Activated CD8-positive, alpha-beta memory T cell treated with anti-CD3 and anti-CD28 coated beads, Interleukin-2, amount 50 U/mL, for 1 hour (primary cell): Measurements from ENCODE around the gene PRR23E.

Source experiments
- DNase-seq: peaks from one replicate; pipeline ENCODE4 v3.0.0-alpha.2; 2020; ENCODE audit errors: extremely low read depth

Gene PRR23E

DNA sequence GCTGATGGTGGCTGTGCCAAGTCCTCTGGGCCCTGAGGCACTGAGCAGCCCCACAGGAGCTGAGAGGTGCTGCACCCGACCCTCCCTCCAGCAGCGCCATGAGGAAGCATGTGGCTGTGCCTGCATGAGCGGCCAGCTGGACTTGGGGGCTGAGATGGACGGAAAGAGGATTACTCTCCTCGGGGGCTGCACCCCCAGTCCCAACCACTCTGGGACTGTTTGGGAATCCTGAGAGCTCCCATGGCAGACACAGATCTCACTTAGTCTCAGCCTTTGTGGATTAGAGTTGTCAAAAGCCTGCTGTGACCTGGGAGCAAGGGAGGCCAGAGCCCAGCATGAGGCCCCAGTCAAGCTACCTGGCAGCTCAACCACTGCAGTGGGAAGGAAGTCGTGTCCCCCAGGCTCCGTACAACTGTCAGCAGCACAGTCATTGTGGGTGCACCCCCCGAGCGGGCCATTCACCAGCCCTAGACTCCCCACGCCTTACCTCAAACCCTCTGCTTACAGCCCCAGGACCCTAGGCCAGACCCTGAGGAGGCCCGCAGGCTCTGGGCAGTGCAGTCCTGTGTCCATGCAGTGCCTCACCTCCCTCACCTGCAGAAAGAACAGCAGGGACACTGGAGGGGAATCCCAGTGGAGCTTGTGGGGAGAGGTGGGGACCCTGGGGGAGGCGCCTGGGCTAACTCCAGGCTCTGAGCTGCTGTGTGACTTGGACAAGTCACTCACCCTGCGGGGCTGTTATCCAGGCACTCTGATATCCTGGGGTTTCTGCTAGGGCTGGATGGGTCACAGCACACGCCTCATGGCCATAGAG lies 17.1 kb downstream of the PRR23E start:
- no peak for DNase-seq

DNA sequence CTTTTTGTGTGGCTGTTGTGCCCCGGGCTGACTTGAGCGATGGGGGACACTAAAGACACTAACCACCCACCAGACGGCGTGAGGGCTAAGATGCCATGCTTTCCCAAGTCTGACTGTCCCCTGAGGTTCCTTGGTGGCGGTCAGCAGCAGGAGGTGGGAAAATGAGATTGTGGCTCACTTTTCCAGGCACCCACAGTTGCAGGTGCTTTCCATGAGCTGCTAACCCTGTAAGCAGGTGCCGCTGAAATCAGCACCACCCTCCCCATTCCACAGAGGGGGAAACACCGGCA lies 17.7 kb downstream of the PRR23E start:
- no peak for DNase-seq

DNA sequence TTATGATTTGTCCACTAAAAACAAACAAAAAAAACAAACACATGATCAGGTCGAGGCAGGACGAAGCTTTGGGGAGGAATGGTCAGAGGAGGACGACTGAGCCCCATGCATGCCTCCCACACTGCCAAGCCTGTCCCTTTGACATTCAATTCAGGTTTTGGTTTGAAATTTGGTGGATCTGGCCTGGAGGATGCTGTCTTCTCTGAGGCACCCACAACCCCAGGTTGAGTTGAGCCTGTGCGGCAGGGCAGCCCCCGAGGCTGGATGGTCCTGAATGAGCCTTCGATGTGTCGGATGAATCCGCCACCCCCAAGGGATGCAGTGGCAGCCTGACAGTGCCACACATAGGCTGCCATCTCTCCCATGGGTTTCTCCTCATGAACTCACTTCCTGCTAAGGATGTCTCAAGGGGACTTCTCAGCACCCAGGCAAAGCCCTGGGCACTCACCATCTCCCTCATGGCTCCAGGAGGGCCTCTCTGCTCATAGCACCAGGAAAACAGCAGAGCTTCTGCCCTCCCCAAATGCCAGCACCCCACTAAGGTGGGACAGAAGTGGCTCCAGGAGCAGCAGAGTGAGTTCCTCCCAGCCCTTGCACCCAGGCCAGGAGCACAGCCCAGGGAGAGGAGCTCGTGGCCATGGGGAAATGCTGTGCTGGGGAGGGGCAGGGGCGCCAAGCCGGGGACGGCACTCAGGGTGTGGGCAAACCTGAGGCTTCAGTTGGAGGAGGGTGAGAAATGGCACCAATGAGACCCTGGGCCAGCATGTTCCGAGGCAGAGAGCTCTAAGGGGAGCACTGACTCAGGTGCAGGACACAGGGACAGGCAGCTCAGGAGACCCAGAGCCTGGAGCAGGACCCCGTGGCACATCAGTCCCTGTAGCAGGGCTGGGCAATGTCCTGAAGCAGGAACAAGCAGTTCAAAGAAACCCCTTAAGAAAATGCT lies 18.5 kb downstream of the PRR23E start:
- DNase-seq: no peak

DNA sequence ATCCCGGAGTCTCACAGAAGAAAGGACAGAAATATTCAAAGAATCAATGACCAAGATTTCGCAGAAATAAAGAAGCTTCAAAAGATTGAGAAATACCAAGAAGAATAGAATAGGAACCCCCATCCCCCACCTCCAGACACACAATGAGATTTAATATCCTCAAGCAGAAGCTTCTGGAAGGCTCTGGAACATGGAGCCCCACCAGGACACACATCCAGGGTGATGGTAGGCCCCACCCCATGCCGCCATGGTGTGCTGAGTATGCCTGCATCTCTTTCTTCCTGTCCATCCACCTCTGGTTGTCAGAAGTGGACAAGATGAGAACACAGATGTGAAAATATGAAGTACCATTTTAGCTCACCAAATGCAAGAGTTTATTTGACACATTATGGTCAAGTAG lies 19.3 kb downstream of the PRR23E start:
- DNase-seq: no peak

DNA sequence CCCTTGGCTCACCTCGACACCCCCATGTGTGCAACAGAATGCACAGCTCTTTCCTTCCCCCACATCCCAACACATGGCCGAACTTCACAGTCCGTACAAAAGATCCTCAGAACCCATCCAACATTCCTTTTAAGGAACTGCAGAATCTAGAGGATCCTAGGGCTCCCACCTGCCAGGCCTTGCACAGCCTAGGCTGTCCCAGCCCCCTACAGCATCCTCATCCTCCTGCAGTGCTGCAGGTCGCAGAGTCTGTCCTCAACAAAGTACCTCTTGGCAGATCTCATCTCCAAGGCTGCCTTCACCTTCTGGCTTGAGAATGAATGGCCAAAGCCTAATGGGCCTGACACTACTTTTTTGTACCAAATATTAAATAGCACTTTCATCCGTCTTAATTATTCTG lies 19.8 kb downstream of the PRR23E start:
- DNase-seq: no peak

DNA sequence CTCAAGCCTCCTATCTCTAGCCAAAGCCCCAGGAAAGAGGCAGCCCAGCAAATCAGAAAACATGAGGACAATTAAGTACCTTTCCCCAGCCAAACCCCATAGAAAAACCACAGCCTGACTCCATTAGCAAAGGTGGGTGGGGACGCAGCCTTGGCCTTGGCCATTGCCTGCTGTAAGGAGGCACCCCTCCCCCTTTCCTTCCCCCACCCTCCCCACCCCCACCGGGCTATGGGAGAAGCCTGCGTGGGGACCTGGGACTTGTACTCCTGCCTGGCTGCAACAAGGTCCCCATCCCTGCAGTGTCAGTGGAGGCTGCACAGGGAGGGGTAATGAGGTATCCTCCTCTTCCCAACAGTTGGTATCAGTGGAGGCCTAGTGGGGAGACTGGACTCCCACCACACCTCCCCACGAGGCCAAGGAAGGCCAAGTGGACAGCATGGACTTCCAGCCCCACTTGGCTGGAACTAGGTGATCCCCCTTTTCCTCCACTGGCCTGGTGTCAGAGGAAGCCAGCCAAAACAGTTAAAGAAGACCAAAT lies 20.5 kb downstream of the PRR23E start:
- DNase-seq: no peak

DNA sequence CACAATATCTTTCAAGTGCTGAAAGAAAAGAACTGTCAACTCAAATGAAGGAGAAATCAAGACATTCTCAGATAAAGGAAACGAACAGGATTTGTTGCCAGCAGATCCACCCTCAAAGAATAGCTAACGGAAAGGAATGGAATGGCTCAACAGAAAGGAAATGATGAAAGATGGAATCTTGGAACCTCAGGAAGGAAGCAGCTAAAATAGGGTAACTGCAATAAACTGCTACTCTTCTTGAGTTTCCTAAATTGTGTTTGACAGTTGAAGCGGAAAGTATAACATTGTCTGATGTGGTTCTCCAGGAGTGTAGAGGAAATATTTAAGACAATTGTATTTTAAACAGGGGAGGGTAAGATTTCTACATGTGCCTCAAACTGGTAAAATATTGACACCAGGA lies 22.0 kb downstream of the PRR23E start:
- DNase-seq: no peak

DNA sequence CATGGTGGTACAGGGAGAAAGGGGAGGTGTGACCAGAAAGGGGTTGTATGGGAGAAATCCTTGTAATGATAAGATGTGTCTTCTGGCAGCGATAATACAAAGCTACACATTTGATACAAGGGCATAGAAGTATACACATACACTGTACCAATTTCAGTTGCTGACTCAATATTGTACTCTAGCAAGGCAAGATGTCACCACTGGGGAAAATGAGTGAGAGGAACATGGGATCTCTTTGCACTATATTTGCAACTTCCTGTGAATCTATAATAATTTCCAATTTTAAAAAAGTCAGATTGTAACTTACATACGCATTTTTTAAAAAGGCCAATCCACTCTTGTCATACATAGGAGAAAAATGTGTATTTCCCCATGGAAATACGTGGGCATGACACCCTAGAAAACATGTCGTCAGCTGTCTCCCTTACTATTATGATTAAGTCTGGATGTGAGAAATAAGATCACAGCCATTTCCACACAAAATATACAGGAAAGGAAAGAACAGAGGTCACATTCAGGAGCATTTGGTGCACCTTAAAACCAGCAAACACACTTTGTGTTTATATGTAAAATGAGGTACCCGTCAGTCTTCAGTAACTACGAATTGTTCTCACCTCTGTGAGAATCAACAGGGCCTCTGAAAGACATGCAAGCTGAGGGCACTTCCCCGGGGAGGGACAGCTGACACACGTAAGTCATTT lies 22.9 kb downstream of the PRR23E start:
- DNase-seq: no peak

DNA sequence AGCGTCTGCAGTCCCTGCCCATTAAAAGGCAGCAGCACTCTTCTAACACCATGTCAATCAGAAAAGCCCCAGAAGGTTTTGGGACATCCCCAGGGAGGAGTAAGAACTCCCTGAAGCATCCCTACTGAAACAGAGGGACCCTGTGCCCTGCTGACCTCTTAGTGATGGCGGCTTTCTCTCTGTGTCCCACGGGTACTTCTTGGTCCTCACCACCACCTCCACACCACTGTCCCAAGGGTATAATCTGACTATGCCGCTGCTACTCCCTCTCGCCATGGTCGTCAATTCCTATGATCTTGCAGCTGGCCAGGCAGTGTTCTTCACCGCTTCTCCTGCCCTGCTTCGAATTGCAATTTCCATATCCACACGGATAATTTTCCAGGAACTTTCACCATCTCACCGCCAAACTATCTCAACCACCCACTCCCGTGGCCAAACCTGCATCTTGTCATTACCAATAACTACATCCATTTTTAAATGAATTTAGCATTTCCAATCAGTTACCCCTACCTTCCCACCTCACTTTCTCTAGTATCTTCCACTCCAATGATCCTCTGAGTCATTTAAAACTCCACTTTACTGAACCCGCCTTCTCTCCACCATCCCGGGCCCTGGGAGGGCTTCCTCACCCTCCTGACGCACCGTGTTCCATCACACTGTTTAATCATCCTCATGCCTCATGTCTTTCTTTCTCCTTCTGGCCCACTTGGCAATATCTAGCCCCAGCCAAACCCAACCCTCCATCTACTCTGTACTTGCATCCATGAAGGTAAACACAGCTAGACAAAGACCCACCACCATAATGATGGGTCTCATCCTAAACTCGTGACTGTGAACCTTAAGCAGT lies 23.7 kb downstream of the PRR23E start:
- no peak for DNase-seq

DNA sequence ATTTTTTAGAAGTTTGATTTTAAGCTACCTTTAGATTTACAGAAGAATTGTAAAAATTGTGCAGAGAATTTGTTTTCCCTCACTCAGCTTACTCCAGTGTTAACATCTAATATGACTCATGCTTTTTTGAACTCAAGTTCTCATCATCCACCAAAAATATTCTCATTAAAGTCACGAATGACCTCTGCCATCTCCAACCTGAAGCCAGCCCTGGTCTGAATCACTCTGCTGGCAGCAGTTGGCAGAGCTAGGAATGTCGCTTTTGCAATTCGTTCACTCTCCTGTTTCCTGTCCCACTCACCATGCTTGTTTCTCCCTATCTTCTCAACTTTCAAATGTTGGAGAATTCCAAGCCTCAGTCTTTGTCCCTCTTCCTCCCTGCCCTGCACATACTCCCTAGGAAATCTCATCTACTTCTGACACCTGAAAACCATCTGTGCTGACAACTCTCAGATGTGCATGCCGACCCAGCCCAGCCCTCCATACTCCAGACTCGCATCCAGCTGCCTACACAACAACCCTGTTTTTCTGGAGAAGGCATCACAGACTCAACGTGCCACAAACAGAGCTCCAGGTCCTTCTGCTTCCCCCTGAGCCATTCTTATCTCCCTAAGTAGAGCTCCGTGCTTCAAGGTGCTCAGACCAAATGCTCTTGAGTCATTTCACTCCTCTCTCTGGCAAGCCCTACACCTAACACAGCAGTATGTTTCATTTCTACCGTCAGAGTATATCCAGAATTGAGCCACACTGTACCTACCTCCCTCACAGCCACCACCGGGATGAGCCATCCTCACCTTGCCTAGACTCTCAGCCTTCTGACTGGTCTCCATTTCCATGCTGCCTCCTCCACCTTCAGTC lies 24.9 kb downstream of the PRR23E start:
- DNase-seq: no peak

DNA sequence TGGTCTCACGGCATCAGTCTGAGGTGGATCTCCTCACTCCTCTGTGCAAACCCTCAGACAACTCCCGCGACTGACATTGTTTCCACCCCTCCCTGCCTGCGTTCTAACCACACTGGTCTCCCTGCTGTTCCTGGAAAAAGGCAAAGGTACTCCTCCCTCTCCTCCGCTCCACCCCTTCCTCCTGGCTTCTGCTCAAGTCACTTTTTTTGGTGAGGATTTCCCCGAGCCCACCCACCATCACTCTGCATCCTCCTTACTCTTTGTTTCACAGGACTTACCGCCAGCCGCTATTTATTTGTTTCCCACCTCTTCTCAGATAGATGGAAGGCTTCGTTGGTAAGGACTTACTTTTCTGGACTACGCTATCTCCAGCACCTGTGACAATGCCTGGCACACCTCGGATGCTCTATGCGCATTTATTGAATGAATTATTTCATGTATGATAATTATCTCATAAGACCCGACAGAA lies 25.6 kb downstream of the PRR23E start:
- DNase-seq: no peak

DNA sequence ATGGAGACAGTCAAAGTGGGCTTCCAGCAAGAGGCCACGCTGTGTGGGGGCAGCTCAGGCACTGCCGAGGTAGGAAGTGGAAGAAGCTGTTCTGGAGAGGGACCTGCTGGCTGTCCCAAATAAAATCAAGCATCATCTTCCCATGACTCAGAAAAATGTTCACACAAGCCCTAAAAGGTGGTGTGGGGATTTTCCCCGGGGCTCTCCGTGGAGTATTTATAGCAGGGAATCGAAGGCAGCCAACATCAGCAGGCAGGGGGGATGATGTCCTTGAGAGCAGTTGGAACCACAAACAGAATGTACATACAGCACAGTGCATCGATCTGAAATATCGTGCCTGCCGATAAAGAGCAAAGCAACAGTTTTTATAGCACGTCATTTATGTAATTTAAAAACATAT lies 27.6 kb downstream of the PRR23E start:
- DNase-seq: no peak

DNA sequence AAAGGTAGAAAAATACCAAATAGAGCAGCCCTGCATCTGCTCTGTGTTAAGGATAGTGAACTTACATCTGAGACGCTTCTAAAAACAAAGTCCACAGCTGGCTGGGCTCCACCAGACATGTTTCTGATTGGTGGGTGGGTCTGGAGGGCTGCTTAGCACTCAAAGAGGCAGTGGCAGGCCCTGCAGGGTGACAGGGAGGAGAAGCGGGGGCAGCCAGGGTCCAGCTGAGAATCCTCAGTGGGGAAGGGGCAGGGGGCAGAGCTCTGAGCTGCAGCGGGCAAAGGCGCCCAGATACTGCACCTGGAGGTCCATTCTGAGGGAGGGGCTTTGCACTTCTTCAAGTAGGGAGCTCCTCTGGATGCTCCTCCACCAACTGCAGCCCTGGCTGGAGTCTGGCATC lies 28.1 kb downstream of the PRR23E start:
- no peak for DNase-seq

DNA sequence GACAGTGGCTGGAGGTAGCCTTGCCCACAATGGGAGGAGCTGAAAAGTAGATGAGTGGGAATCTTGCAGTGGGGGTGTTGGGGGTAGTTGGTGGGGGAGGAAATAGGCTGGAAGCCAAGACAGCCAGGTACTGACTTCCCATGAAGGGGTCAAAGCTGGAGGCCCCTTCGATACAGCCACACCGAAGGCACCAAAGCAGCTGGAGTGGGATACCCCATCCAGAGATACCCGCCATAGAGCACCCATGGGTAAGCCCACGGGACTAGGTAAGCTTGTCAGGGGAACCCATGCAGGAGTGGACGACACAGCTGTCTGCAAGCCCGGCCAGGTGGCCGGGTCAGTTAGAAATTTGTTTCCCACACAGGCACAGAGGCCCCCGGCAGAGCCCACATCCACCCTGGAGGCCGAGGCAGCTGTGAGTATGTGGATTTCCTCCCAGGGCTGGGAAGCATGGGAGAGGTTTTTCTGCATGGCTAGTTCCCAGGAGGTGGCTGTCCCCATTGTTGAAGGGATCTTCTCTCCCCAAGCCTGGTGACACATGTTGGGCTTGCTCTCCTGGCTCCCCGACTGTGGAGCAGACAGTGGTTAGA lies 28.6 kb downstream of the PRR23E start:
- DNase-seq: no peak

DNA sequence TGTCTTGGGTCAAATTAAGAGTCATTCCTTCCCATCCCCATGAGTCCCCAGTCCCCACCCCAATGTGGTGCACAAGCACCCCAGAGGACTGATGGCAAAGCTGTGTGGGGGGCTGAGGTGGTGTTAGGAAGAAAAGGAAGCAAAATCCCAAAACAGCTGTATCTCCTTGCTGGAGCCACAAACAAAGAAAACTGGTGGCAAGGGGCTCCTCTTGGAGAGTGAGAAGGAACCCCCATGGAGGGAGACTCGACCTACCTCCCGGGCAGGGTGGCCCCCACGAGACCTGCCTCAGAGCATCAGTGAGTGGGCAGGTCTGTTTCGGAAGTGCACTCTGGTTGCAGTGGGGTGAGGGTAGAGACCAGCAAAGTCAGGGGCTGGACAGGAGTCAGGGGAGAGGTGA lies 29.2 kb downstream of the PRR23E start:
- no peak for DNase-seq

DNA sequence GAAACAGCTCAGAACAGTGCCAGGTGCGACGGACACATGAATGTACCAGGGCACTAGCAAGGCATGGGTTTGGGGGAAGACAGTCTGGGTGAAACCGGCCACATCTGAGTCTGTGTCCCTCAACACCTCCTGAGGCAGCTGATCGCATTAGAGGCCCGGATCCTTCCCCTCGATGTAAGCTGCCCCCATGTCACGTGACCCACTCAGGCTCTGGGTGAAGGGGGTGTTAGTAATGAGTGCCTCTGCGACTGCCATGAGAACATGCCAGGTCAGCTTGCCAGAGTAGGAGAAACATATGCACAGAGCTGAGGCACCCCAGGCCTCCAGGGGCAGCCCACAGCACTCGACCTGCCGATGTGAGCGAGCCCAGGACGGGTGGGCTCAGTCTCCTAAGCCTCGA lies 29.7 kb downstream of the PRR23E start:
- no peak for DNase-seq

DNA sequence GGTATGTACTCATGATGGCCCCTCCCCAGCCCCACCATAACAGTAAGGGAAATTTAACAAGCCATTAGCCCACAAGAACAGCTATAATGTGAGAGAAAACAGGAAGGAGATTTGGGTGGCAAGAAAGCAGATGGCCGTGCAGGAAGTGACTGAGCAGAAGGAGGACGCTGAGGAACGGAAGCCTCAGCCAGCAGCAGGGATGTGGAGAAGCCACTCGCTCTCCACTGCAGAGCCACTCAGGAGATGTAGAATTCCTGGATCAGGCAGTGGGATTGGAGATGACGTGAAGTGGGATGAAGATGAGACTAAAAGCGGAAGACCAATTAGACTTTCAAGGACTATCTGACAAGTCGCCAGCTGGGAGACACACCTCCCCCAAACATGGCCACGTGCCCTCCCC lies 31.2 kb downstream of the PRR23E start:
- no peak for DNase-seq

DNA sequence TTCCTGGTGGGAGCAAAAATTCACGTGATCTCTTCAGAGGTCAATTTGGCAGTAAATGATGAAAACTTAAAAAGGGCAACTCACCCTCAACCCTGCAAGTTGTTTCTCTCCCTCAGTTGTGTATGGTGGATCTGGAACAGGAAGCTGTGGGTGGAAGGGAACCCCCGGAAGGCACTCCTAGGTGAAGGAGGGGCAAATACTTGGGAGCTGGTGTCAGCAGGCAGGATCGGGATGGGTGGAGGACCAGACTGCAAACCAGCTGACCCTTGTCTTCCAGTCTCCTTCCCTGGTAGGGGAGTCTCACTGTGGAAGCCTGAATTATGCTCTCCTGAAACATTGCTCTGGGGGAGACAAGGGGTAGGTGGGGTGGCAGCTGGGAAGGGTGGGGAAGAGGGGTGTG lies 33.5 kb downstream of the PRR23E start:
- no peak for DNase-seq

DNA sequence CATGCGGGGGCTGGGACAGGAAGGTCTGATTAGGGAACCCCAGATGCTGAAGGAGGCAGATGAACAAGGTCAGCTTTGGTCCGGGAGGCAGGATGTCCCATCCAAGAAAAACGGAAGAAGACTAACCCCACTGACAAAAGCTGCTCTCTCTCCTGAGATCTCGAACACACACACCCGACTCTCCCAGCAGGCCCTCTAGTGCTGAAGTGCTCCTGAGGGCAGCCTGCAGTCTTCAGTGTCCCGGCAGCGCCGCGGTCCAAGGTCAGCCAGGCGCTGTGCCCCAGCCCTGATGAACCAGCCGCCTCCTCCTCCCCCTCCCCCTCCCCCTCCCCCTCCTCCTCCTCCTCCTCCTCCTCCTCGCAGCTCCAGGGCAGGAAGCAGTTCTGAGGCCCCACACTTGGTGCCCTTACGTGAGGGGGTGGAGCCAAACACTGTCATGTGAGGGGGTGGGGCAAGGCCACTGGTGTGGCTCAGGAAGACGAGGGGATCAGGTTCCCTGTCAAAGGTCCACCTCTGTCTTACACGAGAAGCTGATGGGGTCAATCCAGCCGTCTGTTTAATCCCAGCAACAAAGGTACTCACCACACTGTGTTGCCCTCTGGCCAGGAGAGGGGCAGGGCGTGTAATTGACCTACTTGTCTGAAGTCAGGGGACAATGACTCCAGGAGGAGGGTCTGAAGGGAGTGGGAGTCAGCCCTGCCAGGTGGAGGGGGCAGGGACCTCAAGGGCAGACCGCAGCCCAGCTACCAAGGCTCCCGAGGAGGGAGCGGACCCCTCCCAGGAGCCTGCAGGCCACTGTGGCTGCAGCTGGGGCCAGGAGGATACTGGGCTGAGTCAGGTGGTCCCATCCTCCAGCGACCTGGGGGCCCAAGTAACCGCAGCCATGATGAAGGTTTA lies 34.3 kb downstream of the PRR23E start:
- no peak for DNase-seq
